HepG2 (cell line): ENCODE measurements around the gene PDS5B.

ENCODE experiments used
- CBX1 ChIP-seq: IDR thresholded peaks from one replicate; pipeline ENCODE4 v1.6.1; 2016; ENCODE audit warnings: antibody characterized with exemption, low read depth
- HDAC2 ChIP-seq: sonication (generic); formaldehyde crosslinking; IDR thresholded peaks from 2 replicates; pipeline ENCODE4 v1.4.0; 2020; ENCODE audit warnings: missing genetic modification reagents
- IKZF5 ChIP-seq: IDR thresholded peaks from 2 replicates; pipeline ENCODE4 v1.6.1; 2018; ENCODE audit warnings: missing genetic modification reagents, mild to moderate bottlenecking, missing compliant biosample characterization
- PATZ1 ChIP-seq: sonication (generic); formaldehyde crosslinking; IDR thresholded peaks from 2 replicates; pipeline ENCODE4 v1.4.0; 2020; ENCODE audit warnings: missing genetic modification reagents
- TF ChIP-seq, protein P1 (sequence below): sonication (generic); formaldehyde crosslinking; IDR thresholded peaks from 2 replicates; pipeline ENCODE4 v1.4.0; 2020; ENCODE audit warnings: mild to moderate bottlenecking, missing genetic modification reagents, borderline replicate concordance
- TF ChIP-seq, protein P2 (sequence below): sonication (generic); formaldehyde crosslinking; IDR thresholded peaks from 2 replicates; pipeline ENCODE4 v1.5.0; 2020; ENCODE audit warnings: mild to moderate bottlenecking, missing genetic modification reagents, moderate library complexity

GRCh38 chr13:32707471-32707870, 121.2 kb downstream of the PDS5B start:
- TF ChIP-seq, protein P1, sequence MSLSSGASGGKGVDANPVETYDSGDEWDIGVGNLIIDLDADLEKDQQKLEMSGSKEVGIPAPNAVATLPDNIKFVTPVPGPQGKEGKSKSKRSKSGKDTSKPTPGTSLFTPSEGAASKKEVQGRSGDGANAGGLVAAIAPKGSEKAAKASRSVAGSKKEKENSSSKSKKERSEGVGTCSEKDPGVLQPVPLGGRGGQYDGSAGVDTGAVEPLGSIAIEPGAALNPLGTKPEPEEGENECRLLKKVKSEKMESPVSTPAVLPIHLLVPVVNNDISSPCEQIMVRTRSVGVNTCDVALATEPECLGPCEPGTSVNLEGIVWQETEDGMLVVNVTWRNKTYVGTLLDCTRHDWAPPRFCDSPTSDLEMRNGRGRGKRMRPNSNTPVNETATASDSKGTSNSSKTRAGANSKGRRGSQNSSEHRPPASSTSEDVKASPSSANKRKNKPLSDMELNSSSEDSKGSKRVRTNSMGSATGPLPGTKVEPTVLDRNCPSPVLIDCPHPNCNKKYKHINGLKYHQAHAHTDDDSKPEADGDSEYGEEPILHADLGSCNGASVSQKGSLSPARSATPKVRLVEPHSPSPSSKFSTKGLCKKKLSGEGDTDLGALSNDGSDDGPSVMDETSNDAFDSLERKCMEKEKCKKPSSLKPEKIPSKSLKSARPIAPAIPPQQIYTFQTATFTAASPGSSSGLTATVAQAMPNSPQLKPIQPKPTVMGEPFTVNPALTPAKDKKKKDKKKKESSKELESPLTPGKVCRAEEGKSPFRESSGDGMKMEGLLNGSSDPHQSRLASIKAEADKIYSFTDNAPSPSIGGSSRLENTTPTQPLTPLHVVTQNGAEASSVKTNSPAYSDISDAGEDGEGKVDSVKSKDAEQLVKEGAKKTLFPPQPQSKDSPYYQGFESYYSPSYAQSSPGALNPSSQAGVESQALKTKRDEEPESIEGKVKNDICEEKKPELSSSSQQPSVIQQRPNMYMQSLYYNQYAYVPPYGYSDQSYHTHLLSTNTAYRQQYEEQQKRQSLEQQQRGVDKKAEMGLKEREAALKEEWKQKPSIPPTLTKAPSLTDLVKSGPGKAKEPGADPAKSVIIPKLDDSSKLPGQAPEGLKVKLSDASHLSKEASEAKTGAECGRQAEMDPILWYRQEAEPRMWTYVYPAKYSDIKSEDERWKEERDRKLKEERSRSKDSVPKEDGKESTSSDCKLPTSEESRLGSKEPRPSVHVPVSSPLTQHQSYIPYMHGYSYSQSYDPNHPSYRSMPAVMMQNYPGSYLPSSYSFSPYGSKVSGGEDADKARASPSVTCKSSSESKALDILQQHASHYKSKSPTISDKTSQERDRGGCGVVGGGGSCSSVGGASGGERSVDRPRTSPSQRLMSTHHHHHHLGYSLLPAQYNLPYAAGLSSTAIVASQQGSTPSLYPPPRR (CRISPR knock-in tag) = no peak
- no peak for TF ChIP-seq IKZF5 (CRISPR knock-in tag)
- no peak for TF ChIP-seq HDAC2 (CRISPR knock-in tag)
- no peak for TF ChIP-seq CBX1
- no peak for TF ChIP-seq PATZ1 (CRISPR knock-in tag)
- TF ChIP-seq, protein P2, sequence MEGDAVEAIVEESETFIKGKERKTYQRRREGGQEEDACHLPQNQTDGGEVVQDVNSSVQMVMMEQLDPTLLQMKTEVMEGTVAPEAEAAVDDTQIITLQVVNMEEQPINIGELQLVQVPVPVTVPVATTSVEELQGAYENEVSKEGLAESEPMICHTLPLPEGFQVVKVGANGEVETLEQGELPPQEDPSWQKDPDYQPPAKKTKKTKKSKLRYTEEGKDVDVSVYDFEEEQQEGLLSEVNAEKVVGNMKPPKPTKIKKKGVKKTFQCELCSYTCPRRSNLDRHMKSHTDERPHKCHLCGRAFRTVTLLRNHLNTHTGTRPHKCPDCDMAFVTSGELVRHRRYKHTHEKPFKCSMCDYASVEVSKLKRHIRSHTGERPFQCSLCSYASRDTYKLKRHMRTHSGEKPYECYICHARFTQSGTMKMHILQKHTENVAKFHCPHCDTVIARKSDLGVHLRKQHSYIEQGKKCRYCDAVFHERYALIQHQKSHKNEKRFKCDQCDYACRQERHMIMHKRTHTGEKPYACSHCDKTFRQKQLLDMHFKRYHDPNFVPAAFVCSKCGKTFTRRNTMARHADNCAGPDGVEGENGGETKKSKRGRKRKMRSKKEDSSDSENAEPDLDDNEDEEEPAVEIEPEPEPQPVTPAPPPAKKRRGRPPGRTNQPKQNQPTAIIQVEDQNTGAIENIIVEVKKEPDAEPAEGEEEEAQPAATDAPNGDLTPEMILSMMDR (CRISPR knock-in tag) = no peak
